Ureter (tissue), 1 donor: ENCODE results near the gene EFHC2. TPM values are rescaled to one million over a fixed set of nuclear protein-coding genes. Genes with fewer than 3 reads are reported as not detected.

Experiments used
- DNase-seq: peaks from one replicate; pipeline ENCODE4 v3.0.0-alpha.2; 2020; ENCODE audit warnings: low spot score
- total RNA-seq: library from RNA; stranded (reverse); gene quantifications from one replicate; pipeline ENCODE4 v1.2.4, GENCODE V29; 2023
- donor health status: DM: yes; HTN: yes; CAD: no.

EFHC2 gene
- total RNA-seq = 2.3 TPM

- peak; percentile 47 for DNase-seq
These were observed at the start of gene EFHC2 for GRCh38 chrX:44343412-44344141. Gene EFHC2 (minus strand): TSS chrX:44343672. CDS start chrX:44343588, 84 bp downstream.

- no peak for DNase-seq
These were observed 49.3 kb upstream of the EFHC2 start for GRCh38 chrX:44392767-44393166.

GRCh38 chrX:44384688-44385338, 41.3 kb upstream of the EFHC2 start:
- no peak for DNase-seq

- DNase-seq = no peak
These were observed 39.4 kb upstream of the EFHC2 start for GRCh38 chrX:44382871-44383270.

GRCh38 chrX:44352758-44353157, 9.3 kb upstream of the EFHC2 start:
- DNase-seq = peak; percentile 44

GRCh38 chrX:44349561-44349960, 6.1 kb upstream of the EFHC2 start:
- DNase-seq = no peak

GRCh38 chrX:44344687-44345086, 1.2 kb upstream of the EFHC2 start:
- DNase-seq = no peak

- DNase-seq = peak; percentile 41
These were observed 722 bp upstream of the EFHC2 start for GRCh38 chrX:44344194-44344593.

GRCh38 chrX:44342866-44343265, 606 bp downstream of the EFHC2 start:
- no peak for DNase-seq

GRCh38 chrX:44338361-44338760, 5.1 kb downstream of the EFHC2 start:
- DNase-seq = no peak

GRCh38 chrX:44332437-44332836, 11.0 kb downstream of the EFHC2 start:
- DNase-seq = no peak

GRCh38 chrX:44330227-44330626, 13.2 kb downstream of the EFHC2 start:
- no peak for DNase-seq

GRCh38 chrX:44319550-44319949, 23.9 kb downstream of the EFHC2 start:
- no peak for DNase-seq

- no peak for DNase-seq
These were observed 26.3 kb downstream of the EFHC2 start for GRCh38 chrX:44317181-44317580.

- no peak for DNase-seq
These were observed 28.7 kb downstream of the EFHC2 start for GRCh38 chrX:44314808-44315207.

- DNase-seq = peak; percentile 43
These were observed 29.2 kb downstream of the EFHC2 start for GRCh38 chrX:44314259-44314734.

GRCh38 chrX:44312421-44312820, 31.1 kb downstream of the EFHC2 start:
- DNase-seq = no peak

GRCh38 chrX:44310227-44310626, 33.2 kb downstream of the EFHC2 start:
- DNase-seq = no peak

- no peak for DNase-seq
These were observed 34.6 kb downstream of the EFHC2 start for GRCh38 chrX:44308869-44309268.

- DNase-seq = no peak
These were observed 37.1 kb downstream of the EFHC2 start for GRCh38 chrX:44306356-44306755.

GRCh38 chrX:44305921-44306320, 37.6 kb downstream of the EFHC2 start:
- no peak for DNase-seq

GRCh38 chrX:44303119-44303518, 40.4 kb downstream of the EFHC2 start:
- no peak for DNase-seq

GRCh38 chrX:44299177-44299576, 44.3 kb downstream of the EFHC2 start:
- no peak for DNase-seq
